ENCODE measurements around the gene TMUB2.

Gene TMUB2

DNA sequence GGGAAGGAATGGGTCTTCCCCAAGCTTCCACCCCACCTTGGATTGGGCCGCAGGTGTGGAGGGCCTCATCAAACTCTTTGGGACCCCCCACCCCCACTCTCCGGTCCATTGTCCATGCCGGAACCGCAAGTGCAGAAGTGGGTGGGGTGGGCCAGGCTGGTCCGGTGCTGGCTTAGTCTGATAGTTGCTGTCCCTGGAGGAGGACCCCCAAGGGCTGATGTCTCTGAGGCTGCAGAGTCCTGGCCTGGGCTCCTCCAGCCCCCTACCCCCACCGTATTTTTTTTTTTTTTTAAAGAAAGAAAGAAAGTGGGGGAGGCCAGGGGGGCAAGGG, 20.0 kb downstream of the TMUB2 start:
- Histone ChIP-seq H3K4me3 (ENCODE audit: low read depth, low read length) (no peak overlapping the region), H3K9me3 (ENCODE audit: control insufficient read depth, low read length) (no peaks in the 10 kb centered on the region), H3K27me3 (ENCODE audit: control insufficient read depth, insufficient read depth, low read length) (no peaks in the 10 kb centered on the region), H3K36me3 (ENCODE audit: control insufficient read depth, insufficient read depth, low read length) (no peaks in the 10 kb centered on the region), H3K79me2 (peaks cover 14% of the 10 kb centered on the region), H3K9ac (no peak overlapping the region), H3K27ac (no peak overlapping the region), H2AFZ (no peak overlapping the region), H3K4me2 (ENCODE audit: low read length) (no peak overlapping the region), H3K4me1 (peaks cover 14% of the 10 kb centered on the region)
- TF ChIP-seq CTCF (IDR thresholded peaks at IDR 0.05) = no peak

DNA sequence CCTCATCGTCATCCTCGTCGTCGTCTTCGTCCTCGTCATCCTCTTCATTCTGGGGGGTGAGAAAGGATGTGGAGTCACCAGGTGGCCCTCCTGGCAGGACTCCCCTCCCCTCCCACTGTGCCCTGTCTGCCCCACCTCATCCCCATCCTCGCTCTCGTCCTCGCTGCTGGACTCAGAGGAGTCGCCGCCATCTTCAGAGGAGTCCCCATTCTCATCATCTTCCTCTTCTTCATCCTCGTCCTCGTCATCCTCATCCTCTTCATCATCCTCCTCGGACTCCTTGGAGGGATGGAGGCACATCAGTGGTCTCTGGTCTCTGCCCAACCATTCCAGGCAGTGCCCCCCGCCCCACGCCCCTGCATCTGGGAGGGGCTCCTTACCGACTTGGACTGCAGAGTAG, 20.5 kb downstream of the TMUB2 start:
- H3K4me3 ChIP-seq (ENCODE audit: low read depth, low read length) = no peak overlapping the region
- peaks cover 14% of the 10 kb centered on the region for H3K79me2 ChIP-seq
- no peak for TF ChIP-seq CTCF (IDR thresholded peaks at IDR 0.05)
- no peaks in the 10 kb centered on the region for H3K9me3 ChIP-seq (ENCODE audit: control insufficient read depth, low read length)
- H3K27me3 ChIP-seq (ENCODE audit: control insufficient read depth, insufficient read depth, low read length) = no peaks in the 10 kb centered on the region
- no peak overlapping the region for H2AFZ ChIP-seq
- H3K27ac ChIP-seq = no peak overlapping the region
- no peaks in the 10 kb centered on the region for H3K36me3 ChIP-seq (ENCODE audit: control insufficient read depth, insufficient read depth, low read length)
- H3K9ac ChIP-seq = no peak overlapping the region
- peaks cover 14% of the 10 kb centered on the region for H3K4me1 ChIP-seq
- H3K4me2 ChIP-seq (ENCODE audit: low read length) = no peak overlapping the region

- Histone ChIP-seq H3K4me3 (ENCODE audit: low read depth, low read length) (no peak overlapping the region), H3K4me1 (peaks cover 14% of the 10 kb centered on the region), H3K9me3 (ENCODE audit: control insufficient read depth, low read length) (no peaks in the 10 kb centered on the region), H3K27me3 (ENCODE audit: control insufficient read depth, insufficient read depth, low read length) (no peaks in the 10 kb centered on the region), H2AFZ (no peak overlapping the region), H3K4me2 (ENCODE audit: low read length) (no peak overlapping the region), H3K9ac (no peak overlapping the region), H3K27ac (no peak overlapping the region), H3K36me3 (ENCODE audit: control insufficient read depth, insufficient read depth, low read length) (no peaks in the 10 kb centered on the region), H3K79me2 (peaks cover 14% of the 10 kb centered on the region)
- TF ChIP-seq CTCF (IDR thresholded peaks at IDR 0.05) = no peak
Observed at GRCh38 chr17:44207743-44208142, 21.0 kb downstream of the TMUB2 start.

DNA sequence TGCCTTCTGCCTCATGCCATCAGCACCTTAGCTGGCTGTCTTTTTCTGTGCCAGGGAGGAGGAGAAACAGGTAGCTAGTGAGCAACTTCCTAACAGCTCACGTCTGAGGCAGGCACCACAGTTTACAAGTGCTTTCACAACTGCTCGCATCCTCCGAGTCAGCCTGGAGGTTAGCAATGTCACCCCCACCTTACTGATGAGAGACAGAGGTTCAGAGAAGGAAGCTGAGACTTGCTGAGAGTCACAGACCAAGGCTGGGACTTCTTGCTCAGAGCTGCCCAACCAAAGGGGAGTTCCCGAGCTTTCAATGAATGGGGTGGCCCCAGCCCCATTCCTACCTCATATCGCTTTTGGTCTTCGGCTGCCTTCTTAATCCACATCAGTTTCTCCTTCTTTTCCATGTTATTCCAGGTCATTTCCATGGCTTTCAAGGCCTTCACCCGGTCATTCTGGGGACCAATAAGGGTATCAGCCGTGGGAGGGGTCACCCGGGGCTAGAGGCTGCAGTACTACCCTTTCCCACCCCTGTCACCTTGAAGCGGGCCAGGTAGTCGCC, 23.1 kb downstream of the TMUB2 start:
- no peak overlapping the region for H3K4me3 ChIP-seq (ENCODE audit: low read depth, low read length)
- no peak overlapping the region for H3K9ac ChIP-seq
- TF ChIP-seq CTCF (IDR thresholded peaks at IDR 0.05) = no peak

More for the DNA sequence above, 23.1 kb downstream of the TMUB2 start:
- Histone ChIP-seq H3K4me2 (ENCODE audit: low read length) (peak overlapping the region; percentile 35), H3K9me3 (ENCODE audit: control insufficient read depth, low read length) (no peaks in the 10 kb centered on the region), H2AFZ (peak overlapping the region; percentile 25), H3K27me3 (ENCODE audit: control insufficient read depth, insufficient read depth, low read length) (no peaks in the 10 kb centered on the region), H3K36me3 (ENCODE audit: control insufficient read depth, insufficient read depth, low read length) (no peaks in the 10 kb centered on the region), H3K27ac (no peak overlapping the region), H3K4me1 (peaks cover 8% of the 10 kb centered on the region), H3K79me2 (peaks cover 14% of the 10 kb centered on the region)

All from parathyroid adenoma (tissue), 2 donors.